Measurements from ENCODE around the gene IRF8.

Gene IRF8

GRCh38 chr16:85915125-85915845 is 16.3 kb downstream of the IRF8 start:
- no peak for DNase-seq

GRCh38 chr16:85916141-85916890 is 17.4 kb downstream of the IRF8 start:
- no peak for DNase-seq

DNA sequence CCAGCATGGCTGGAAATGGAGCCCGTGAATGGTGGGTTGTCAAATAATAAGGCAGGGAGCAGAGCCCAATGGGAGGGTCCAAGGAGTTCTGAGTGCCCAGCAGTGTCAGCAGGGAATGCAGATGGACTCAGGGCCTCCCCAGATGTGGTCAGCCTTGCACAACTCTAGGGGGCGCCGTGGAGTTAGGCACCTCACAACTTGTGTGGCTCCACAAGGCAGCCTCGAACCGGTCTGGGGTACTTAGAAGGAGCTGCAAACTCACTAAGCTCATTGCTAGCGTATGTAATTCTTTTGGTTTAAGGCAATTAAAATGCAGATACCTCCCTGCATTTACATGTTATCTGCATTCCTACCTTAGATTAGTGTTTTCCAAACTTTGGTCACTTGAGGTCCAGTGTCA is 18.1 kb downstream of the IRF8 start:
- no peak for DNase-seq

DNA sequence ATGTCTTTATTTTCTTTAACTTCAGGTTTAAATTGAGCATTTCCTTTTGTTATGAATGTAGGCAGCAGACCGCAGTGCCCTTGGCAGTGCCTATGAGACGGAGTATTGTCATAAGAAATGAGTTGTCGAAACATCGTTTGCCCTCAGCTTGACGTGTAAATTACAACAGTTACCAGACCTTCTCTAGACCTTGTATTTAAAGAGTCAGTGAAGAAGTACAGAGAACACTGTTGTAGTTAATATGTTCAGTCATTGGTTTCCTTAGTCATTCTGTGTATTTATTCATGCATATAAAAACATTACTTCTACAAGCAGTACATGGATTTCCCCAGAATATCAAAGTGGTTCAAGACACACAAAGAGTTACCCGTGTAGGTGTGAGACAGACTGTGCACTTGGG is 19.0 kb downstream of the IRF8 start:
- DNase-seq: no peak

- DNase-seq: no peak
Measured at GRCh38 chr16:85918436-85918835, 19.5 kb downstream of the IRF8 start.

GRCh38 chr16:85919271-85920267 is 20.6 kb downstream of the IRF8 start:
- no peak for DNase-seq

GRCh38 chr16:85921026-85921425 is 22.1 kb downstream of the IRF8 start:
- DNase-seq: no peak

- no peak for DNase-seq
Measured at GRCh38 chr16:85923153-85924021, 24.4 kb downstream of the IRF8 start.

DNA sequence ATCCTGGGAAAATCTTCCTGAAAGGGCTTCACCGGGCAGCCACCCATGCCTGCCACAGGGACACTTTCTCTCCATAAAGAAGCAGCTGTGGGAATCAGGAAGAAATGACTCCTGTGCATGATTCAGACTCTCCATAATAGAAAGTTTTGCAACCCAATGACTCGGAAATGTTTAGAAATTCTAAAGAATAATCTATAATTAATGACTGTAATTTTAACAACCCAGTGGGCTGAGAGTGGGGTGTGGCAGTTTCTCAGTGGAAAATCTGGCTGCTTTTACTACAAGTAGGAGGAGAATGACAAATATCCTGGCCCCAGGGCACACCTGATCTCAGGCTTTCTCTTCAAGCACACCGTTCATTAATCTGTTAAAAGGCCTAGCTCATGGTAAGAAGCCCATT is 25.7 kb downstream of the IRF8 start:
- no peak for DNase-seq

DNA sequence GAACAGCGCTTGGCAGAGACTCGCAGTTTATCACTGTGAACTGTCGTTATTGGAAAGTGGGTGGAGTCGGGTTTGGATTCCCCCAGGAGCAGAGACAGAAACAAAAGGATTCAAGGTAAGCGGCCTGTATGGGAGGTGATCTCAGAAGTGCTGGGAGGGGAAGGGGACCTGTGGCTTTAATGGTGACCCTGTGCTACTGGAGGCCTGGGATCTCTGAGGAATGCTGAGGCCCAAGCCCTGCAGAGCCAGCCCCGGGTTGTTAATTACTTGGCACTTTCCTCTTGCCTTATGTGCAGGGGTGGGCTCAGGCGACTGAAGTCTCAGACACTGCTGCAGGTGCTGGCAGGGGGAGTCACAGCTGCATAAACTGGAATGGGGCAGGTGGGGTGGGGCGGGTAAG is 27.4 kb downstream of the IRF8 start:
- DNase-seq: no peak

DNA sequence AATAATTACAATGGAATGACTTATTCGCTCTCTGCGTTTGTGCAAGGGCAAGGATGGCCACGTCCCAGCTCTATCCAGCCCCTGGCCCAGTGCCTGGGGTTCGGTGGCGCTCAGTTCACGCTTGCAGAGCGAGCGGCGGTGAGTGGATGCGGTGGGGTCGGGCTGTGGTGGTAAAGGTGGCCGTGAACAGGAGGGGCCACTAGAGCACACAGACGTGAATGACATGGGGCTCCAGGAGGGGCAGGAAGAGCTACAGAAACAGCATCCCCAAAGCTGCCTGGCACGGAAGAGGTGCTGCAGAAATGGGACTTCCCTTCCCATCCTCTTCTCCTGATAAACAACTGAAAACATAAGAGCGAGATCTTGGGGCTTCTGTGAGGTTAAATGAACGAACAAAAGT is 28.4 kb downstream of the IRF8 start:
- DNase-seq: no peak

DNA sequence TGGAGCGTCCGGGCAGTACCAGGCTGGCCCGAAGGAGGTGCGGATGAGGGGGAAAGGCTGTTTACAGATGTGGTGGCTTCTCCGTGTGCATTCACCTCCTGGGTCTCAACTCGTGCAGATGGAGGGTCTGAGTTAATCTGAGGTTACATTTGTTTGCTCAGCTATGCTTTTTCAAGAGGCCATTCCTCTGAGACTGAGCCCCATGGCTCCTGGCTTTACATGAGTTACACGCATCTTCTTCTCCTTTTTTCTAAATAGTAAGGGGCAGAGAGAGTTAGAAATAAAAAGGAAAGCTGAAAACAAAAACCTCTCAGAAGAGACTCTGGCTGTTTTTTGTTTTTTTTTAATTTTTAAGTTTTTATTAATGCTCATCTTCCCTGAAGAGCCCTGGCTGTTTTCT is 29.0 kb downstream of the IRF8 start:
- no peak for DNase-seq

DNA sequence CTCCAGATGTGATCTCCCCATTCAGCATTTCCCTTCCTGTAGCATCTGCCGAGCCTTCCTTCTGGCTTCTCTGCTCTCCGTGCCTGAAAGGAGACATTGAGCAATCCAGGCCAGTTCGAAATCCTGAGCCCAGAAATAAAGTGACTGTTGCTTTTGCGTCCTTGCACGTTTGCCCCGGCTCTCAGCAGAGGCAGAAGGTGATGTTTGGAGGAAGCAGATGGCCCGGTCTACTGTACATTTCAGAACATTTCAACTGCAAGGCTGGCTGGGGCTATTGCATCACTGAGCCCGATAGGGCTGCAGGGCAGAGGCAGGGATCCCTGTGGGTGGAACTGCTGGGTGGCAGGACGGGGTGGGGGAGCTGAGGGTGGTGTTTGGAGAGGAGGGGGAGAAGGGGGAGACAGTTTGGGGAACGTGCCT is 29.4 kb downstream of the IRF8 start:
- peak; percentile 86 for DNase-seq

DNA sequence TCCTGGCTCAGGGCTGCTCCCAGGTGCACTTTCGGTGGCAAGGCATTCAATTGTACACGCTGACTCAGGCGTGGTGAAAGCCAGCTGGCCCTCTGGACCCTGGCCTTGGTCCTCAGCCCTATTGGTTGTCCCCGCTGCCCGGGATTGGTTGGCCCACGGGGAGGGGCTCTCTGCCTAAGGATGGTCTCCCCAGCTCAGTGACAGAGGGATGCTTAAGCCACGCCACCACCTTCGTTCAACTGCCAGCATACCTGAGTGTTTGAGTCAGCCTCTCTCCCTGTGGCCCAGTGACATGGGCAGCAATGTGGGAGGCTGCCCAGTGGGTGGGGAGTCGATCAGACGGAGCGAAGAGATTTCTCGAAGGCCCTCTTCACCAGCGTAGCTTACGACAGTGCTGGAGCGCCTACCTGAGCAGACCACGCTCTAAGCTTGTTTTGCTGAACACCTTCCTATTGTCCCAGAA is 30.3 kb downstream of the IRF8 start:
- no peak for DNase-seq

DNA sequence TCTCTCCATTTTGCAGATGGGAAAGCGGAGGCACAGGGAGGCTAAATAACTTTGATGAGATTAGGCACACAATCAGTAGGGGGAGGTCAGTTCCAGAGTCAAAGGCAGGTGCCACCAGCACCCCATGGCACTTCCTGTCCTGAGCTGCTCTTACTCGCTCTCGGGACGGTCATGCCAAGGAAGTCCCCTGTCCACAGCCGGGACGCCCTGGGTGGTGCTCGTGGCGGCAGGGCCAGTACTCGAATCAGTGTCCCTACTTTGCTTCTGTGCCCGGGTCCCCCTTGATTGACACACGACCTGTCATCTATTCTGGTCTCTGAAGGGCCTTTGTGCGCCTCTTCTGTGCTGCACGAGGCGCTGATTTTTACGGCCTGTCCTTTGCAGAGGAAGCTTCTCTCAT is 31.3 kb downstream of the IRF8 start:
- DNase-seq: no peak

- no peak for DNase-seq
Measured at GRCh38 chr16:85931596-85932402, 32.8 kb downstream of the IRF8 start.

GRCh38 chr16:85934210-85934609 is 35.2 kb downstream of the IRF8 start:
- no peak for DNase-seq

- DNase-seq: no peak
Measured at GRCh38 chr16:85935391-85935973, 36.5 kb downstream of the IRF8 start.

DNA sequence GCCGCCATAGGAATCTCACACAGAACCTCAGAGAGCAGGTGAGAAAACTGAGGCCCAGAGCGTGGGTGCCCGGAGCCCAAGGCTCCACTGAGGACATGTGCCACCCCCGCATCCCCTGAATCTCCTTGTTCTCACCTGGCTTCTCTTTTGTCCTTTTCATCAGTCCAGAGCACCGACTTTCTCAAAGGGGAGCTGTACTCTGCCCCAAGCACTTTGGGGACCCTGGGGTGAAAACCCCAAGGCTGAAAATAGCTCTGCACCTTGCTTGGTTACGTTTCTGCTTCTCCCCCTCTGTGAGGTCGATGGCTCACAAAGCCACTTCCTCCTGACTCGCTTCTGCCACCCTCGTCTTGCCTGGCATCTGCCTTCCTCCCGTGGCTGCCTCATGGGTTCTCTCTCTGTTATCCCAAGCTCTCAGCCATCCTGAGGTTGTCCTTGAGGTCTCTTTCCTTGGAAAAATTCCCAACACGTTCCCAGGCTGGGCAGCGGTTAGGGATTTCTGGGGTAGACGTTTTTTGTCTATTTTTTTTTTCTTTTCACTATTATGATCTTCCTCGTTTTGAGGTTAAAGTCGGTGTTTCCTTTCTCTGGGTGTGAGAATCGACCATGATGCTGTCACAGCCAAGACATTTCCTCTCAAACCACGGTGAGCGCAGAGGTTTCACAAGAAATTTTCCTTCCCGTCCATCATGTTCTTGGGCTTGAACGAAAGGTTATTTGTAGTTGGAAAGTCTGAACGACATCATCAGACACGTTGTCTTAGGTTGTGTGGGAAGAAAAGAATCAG is 37.2 kb downstream of the IRF8 start:
- DNase-seq: no peak

- no peak for DNase-seq
Measured at GRCh38 chr16:85936816-85937215, 37.9 kb downstream of the IRF8 start.
